NOMO-1 treated with DMSO at 0.1 percent for 48 hours (cell line): ENCODE measurements around the gene ATP6V1A.

Experiments
- DNase-seq: peaks from one replicate; lab custom pipeline; 2025; ENCODE audit not compliant: unreplicated experiment; lab: John Stamatoyannopoulos, UW

Gene ATP6V1A

DNA sequence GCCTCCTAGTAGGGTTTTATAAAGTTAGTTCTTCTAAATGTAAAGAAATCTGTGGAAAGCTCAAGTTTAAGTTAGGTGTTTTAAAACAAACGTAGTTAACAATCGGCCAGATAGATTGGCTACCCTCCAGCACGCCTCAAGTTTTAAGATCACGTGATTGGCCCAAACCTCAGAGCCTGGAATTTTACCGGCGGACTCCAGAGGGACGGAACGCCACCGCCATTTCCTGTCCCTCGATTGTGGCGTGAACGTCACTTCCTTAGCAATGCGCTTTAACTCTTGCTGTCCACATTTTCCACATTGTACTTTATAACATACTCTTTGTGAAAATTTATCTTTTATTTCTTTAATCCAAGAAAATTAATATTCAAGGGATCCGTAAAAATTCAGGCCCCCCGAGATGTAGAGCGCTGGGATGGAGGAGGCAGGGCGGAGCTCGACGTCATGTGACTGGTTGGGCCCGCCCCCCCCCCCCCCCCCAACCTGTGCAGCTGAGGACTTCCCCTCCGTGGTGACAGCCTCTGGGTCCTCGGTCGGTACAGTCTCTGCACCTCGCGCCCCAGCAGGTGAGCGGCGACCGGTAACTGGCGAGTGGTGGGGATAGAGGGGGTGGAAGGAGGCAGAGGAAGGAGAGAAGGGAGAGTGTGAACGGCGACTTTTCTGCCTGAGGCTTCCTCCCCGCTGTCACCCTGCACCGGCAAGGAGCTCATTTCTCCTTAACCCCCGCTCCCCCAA, at the start of gene ATP6V1A:
TSS of gene ATP6V1A (plus strand) at position 488 of the 735 bp plus-strand sequence. CDS start 31,719 bp downstream, outside the sequence.
- peak; percentile 92 for DNase-seq

DNA sequence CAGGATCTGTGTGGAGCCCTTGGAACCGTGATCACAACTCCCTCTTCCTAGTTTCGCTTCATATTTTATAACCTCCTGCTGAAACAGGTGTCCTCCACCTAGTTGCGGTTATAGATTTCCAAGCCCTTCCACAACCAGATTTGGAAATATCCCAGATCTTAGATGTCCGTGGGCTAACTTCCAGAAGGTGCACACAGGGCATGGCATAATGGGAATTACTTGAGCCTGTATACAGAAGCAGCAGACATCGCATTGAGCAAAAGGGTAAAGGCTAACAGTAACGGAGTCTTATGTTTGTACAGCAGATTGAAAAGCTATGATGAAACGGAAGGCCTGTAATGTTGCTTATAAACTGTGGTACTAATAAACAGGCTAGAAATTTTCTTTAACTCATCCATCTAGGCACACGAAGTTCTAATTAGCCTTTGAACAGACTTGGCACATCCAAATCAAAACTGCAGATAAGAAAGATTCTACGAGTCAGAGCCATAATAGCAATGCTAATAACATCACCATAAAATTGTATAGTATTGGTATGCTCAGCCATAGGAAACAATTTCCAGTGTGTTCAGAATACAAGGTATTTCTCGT, 49.2 kb upstream of the ATP6V1A start:
- peak; percentile 7 for DNase-seq

- DNase-seq = no peak
Observed at GRCh38 chr3:113698213-113698742, 48.6 kb upstream of the ATP6V1A start.

GRCh38 chr3:113698956-113699355, 47.9 kb upstream of the ATP6V1A start:
- no peak for DNase-seq

DNA sequence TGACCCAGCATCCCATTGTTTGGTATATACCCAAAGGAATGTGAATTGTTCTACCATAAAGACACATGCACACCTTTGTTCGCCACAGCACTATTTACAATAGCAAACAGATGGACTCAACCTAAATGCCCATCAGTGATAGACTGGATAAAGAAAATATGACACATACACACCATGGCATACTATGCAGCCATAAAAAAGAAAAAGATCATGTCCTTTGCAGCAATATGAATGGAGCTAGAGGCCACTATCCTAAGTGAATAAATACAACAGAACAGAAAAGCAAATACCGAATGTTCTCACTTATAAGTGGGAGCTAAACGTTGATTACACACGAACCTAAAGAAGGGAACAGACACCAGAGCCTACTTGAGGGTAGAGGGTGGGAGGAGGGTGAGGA, 39.0 kb upstream of the ATP6V1A start:
- no peak for DNase-seq

- DNase-seq = no peak
Observed at GRCh38 chr3:113712129-113712528, 34.7 kb upstream of the ATP6V1A start.

- no peak for DNase-seq
Observed at GRCh38 chr3:113714702-113715101, 32.1 kb upstream of the ATP6V1A start.

DNA sequence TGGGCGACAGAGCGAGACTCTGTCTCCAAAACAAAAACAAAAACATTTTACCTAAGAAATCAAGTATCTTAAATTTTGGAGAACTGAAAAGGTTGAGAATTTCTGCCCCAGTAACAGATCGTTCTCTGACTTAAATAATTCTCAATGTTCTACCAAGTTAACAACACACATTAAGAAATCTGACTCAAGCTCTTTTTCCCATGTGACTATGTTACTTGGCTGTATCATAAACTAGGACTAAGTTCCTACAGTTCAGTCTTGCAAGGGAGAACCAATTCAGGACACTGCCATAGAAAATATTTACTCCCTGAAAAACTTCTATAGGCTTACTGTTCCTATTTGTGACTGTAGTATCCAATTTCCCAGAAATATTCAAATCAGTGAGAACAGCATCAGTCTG, 29.5 kb upstream of the ATP6V1A start:
- no peak for DNase-seq

GRCh38 chr3:113717818-113718217, 29.0 kb upstream of the ATP6V1A start:
- no peak for DNase-seq

DNA sequence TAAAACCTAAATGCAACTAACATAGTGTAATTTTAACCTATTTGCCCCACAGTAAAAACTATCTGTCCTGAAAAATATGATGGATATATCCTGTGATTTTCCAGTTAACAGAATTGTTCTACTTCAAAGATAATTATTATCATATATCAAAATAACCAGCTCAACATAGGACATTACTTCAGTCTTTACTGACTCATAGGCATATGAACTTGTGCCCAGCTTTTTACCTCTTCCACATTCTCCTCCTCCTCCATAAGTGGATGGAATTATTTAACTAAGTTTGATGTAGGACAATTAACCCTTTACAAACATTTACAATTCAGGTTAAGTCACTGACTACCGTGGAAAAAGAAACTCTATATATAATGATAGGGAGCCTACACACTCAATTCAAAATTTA, 27.5 kb upstream of the ATP6V1A start:
- DNase-seq = no peak

DNA sequence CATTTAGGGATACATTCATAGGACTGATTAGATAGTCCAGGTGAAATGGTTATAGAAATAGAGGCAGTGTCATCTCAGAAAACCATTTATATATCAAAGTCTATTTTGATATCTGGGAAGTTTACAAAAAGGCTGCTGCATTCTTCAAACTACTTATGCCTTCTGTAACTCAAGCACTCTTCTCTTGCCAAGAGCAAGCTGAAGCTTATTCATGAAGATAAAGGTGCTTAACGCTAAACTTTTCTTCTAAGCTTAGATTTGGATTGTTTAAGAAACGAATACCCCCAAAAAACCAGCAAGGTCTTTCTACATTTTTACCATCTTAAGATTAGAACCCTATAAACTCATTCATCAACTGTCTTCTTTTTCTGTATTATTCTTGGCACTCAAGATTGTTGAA, 27.1 kb upstream of the ATP6V1A start:
- DNase-seq = no peak

- DNase-seq = no peak
Observed at GRCh38 chr3:113721636-113722035, 25.2 kb upstream of the ATP6V1A start.

GRCh38 chr3:113728661-113729060, 18.2 kb upstream of the ATP6V1A start:
- DNase-seq = no peak

DNA sequence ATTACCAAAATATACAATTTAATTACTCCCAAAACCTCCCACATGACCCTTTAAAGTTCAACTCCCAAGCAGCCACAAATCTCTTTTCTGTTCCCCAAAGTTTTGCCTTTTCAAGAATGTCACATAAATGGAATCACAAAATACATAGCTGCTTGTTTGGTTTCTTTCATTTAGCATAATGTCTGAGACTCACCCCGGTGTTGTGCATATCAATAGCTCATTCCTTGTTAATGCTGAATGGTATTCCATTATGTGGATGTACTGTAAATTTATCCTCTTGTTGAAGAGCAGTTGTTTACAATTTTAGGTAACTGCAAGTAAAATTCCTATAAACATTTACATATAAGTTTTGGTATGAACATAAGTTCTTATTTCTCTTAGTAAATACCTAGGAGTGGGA, 16.3 kb upstream of the ATP6V1A start:
- no peak for DNase-seq

- DNase-seq = no peak
Observed at GRCh38 chr3:113731694-113732093, 15.1 kb upstream of the ATP6V1A start.

DNA sequence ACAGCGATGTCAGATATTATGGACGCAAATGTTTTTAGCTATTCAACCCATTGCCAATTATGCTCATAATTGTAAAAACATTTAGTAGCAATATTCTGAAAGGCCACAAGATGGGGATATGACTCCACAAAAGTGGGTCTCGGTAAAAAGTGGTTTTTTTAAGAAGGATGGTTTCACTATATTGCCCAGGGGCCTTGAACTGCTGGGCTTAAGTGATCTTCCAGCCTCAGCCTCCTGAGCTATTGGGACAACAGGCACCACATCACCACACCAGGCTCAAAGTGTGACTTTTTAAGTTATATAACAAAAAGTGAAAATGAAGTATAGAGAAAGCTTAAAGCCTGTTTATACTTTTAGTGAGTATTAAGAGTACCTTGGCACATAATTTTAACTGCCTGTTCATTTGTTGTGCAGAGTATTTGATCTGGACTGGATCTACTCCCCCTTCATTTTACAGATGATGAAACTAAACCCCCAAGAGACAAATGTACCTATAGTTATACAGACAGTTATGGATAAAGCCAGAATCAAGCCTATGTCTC, 10.2 kb upstream of the ATP6V1A start:
- peak; percentile 71 for DNase-seq

DNA sequence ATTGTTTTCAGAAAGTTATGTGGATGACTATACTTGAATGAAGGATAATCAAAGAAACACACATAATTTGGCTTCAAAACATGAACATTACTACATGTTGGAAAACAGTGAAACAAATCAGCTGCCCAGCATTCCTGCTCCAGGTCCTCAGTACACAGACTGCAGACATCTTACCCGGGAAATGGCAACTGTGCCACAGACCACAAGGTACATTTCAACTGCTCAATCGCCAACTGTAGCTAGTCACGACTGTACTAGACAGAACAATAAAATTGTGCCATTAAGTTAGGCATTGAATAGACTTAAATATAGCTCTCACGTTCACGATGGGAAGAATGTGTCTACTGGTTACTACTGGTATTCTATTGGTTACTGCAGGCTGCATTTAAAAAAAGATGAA, 5.7 kb upstream of the ATP6V1A start:
- no peak for DNase-seq

- no peak for DNase-seq
Observed at GRCh38 chr3:113741620-113742019, 5.2 kb upstream of the ATP6V1A start.

- DNase-seq = no peak
Observed at GRCh38 chr3:113743006-113743630, 3.7 kb upstream of the ATP6V1A start.

GRCh38 chr3:113744941-113745755, 1.7 kb upstream of the ATP6V1A start:
- peak; percentile 95 for DNase-seq
